Hepatic stellate cell (primary cell): ENCODE data around the gene ZNF446.
A peak's percentile ranks its signal among the peaks of the same experiment; 100 is the strongest.
"Not testable (repeated sequence)": the region's sequence is repeated elsewhere in the genome, so short reads cannot be mapped to it uniquely, and the experiment has no call there.

Experiments used
- DNase-seq: peaks from one replicate; pipeline ENCODE4 v3.0.0; 2011; ENCODE audit warnings: low spot score

ZNF446 gene

DNA sequence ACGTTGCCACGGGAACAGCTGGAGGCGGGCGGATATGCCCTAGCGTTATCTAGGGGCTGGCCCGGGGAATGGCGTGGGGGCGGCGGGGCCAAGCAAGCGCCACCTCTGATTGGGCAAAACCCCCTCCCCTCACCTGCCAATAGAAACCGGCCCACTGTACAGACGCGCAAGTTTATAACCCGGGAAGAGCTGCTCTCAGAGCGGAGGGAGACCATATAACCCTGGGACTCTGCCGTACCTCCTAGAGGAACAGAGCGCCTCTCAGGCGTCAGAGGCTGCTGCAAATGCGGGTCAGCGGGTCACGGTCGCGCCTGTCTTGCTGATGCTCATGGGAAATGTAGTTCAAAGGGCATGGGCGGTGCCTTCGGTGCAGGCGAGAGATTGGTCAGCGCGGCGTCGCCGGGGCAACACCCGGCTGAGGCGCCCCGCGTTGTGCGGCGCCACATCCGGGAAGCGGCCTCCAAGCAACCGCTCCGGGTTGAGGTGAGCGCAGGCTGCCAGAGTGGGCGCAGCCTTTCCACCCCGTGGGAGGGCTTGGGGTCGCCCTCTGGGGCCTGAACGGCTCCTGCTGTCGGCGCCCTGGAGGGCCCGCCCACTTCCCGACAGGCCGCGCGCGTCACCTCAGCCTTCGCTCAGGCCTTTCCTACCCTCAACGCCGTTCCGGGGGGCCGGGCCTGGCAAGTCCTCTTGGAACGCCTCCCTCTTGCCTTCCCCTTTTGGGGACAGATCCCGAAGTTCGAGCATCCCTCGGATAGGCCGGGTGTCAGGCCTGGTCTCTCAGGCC, at the start of gene ZNF446:
ZNF446 (plus strand) TSS at position 639 of the 784 bp plus-strand sequence. CDS start 867 bp downstream, outside the sequence.
- peak; percentile 98 for DNase-seq

DNA sequence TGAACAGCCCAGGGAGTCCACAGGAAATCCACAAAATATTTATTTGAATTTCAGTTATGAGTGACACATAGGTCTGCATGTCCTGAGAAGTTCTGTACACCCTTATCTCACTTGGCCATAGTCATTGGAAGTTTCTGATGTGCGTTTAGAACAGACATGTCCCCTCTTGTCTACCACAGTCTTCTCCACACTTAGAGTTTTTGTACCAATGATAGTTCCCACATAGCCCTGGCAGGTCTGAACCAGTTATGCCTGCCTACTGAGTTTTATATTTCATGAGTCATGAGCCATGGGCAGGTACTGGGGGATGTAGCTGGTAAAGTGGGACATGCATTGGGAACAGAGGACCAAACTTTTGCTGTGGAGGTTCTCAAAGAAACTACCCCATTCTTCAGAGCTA, 47.5 kb upstream of the ZNF446 start:
- DNase-seq = no peak

DNA sequence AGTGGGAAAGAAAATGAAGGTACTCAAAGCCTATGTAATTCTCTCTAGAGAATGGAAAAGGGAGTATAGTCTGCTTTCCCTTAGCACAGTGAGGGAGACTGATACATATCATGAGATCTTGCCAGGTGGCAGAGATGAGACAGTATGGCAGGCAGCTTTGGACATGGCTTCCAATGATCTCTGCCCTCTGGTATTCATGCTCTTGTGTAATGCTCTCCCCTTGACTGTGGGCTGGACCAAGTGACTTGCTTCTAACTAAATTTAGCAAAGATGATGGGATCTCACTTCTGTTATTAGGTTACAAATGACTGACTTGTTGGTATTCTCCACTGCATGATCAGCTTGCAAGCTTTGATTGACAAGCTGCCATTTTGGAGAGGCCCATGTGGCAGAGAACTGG, 46.4 kb upstream of the ZNF446 start:
- DNase-seq = no peak

DNA sequence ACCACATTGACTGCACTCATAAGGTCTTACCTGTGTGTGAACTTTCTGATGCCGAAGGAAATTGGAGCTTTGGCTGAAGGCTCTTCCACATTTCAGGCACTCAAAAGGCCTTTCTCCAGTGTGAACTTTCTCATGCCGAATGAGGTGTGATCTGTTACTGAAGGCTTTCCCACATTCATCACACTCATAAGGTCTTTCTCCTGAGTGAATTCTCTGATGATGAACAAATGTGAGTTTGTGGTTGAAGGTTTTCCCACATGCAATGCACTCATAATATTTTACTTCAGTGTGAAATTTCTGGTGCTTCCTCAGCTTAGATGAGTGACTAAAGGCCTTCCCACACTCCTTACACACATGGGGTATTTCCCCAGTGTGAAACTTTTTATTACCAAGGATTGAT, 41.9 kb upstream of the ZNF446 start:
- DNase-seq = no peak

DNA sequence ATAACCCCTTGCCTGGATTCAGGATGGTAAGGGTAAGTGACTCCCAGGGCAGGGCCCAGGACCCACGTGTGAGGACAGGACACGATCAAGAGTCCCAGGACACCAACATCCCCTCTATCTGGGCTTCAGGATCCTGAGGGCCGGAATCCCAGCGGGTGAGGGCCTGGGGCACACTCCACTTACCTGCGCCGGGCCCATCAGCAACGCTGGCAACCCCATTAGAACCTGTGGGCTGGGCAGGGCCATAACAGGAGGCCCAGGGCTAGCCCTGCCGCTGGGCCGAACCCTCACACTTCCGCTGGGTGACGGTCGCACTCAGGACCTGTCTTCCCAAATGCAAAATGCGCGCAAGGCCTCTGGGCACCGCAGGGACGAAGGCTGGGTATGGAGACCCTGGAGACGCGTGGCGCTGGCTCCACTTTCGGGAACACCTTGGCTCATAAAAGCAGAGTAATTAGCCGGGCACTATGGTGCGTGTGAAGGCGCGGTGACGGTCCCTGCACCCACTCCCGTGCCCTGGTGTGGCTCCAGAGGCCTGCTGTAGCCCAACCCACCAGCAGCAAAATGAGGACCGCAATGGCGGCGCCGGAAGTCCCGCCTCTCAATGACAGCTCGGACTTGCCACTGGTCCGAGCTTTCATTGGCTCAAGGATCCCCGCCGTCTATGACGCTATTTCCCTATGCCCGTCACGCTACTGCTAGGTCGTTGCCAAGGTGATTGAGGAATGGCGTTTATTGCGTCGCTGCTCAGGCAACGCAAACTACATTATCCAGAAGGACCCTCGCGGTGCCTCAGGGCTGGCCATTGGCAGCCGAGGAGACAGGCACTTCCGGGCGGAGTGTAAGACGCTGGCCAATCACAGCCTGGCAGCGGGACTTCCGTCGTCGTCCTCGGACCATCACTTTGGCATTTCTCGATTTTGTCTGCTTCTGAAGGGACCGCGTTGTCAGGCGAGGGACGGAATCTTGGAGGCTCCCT, 36.3 kb upstream of the ZNF446 start, which contains the start of gene ZNF132:
ZNF132 (minus strand) TSS at position 578 of the 979 bp plus-strand sequence; CDS start at position 246, 332 bp downstream.
- DNase-seq = peak; percentile 99

DNA sequence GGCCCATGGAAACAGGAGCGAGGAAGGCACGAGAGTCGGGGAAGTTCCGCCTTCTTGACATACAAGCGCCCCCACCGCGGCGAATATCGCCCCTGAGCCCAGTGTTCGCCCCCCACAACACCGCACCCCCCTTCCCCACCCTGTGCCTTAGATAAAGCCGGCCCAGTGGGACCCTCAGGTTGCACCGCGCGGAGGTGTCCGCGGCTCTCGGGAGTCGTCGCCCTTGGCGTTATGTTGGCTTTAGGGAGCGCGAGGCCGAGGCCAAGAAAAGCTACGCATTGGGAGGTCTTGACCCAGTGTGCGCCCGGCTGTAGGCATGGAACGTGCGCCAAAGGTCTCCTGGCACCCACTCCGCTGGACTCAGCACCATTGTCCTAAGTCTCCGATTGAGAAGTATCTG, 35.6 kb upstream of the ZNF446 start:
- no peak for DNase-seq

DNA sequence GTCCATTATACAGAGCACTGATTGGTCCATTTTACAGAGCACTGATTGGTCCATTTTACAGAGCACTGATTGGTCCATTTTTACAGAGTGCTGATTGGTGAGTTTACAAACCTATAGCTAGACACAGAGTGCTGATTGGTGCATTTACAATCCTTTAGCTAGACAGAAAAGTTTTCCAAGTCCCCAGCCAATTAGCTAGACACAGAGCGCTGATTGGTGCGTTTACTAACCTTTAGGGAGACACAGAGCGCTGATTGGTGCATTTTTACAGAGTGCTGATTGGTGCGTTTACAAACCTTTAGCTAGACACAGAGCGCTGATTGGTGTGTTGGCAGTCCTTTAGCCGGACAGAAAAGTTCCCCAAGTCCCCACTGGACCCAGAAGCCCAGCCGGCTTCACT, 33.2 kb upstream of the ZNF446 start:
- DNase-seq = not testable (repeated sequence)

DNA sequence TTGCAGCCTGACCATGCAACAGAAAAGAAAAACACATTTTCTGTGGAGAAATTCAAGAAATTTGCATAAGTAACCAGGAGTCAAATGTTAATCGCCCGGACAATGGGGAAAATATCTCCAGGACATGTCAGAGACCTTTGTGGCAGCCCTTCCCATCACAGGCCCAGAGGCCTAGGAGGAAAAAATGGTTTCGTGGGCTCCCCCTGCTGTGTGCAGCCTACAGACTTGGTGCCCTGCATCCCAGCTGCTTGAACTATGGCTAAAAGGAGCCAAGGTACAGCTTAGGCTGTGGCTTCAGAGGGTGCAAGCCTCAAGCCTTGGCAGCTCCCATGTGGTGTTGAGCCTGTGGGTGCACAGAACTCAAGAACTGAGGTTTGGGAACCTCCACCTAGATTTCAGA, 27.3 kb upstream of the ZNF446 start:
- not testable (repeated sequence) for DNase-seq

DNA sequence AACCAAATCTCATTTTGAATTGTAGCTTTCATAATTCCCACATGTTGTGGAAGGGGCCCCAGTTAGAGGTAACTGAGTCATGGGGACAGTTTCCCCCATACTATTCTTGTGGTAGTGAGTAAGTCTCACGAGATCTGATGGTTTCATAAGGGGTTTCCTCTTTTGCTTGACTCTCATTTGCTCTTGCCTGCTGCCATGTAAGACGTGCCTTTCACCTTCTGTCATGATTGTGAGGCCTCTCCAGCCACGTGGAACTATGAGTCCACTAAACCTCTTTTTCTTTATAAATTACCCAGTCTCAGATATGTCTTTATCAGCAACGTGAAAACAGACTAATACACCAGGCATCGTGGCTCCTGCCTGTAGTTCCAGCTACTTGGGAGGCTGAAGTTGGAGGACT, 26.2 kb upstream of the ZNF446 start:
- DNase-seq = not testable (repeated sequence)

DNA sequence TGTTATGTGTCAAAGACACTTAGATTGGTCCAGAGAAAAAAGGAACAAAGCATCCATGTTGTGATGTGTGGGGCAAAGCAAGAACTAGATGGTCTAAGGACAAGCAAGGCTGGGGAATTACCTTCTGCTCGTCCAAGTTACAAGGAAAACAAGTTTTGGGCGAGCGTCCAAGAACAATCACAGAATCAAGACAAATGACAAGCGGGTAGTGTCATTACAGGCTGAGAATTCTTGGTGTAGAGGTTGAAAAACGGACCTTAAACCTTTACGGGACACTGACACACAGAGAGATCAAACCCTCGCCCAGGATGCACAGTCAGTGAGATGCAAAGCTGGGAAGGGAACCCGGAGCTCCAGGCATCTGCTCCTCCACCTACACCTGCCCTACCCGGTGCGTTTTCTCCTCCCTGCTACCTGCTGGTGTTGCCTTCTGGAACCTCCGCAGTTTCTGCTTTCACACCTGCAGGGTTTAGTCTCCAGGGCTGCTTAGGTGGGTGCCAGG, 25.2 kb upstream of the ZNF446 start:
- DNase-seq = no peak

DNA sequence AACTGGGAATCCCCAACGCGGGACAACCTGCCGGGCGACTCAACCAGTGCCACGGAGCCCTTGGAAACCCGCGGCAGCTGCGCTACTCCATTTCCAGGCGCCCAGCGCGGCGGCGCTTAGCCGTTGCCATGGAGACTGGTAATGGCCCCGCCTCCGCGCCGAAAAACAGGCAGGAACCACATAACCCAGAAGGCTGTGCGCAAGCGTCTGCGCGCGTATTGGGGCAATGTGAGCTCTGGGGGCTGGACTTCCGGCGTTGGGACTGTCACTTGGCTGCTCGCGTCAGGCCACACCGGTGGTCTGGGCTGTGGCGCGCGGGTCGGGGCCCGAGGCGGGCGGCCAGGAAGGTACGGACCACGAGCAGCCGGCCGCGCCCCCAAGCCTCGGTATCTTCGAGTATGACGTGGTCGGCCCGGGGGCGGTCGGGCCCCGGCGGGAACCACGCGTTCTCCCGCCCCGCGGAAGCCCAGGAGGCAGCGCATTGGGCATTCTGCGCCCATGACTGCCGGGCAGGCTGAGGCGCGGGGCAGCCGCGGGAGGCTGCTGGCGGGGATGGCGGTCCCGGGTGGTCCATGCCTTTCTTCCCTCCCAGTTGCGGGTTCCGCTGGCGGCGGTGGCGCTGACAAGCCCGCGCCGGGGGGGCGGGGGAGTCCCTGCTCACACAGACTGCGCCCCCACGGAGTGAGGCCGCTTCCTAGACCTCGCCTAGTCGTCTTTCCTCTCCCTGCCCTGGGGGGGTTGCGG, 24.6 kb upstream of the ZNF446 start, which contains the start of gene ZNF324B:
ZNF324B (plus strand) TSS at position 265 of the 744 bp plus-strand sequence. CDS start 2,080 bp downstream, outside the sequence.
- DNase-seq = peak; percentile 97

DNA sequence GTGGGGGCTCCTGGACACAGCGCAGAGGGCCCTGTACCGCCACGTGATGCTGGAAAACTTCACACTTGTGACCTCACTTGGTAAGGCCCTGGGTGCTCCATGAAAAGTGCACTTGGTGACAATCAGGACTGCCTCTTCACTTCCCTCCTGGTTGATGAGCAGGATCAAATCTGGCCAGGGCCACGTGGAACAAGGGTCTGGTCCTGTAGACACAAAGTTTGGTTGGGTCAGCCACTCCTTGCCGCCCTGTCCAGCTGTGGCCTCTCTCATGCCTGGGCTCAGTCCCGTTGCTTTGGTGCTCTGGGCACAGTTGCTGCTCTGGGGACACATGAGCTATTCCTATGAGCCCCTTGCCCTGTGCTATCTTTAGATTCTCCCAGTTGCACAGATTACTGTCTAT, 22.4 kb upstream of the ZNF446 start:
- DNase-seq = no peak

DNA sequence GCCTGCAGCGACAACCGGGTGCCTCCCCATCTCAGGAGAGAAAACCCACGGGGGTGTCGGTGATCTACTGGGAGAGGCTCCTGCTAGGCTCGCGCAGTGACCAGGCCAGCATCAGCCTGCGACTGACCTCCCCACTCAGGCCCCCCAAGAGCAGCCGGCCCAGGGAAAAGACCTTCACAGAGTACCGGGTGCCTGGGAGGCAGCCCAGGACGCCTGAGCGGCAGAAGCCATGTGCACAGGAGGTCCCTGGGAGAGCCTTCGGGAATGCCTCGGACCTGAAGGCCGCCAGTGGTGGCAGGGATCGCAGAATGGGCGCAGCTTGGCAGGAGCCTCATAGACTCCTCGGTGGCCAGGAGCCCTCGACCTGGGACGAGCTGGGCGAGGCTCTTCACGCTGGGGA, 20.8 kb upstream of the ZNF446 start:
- no peak for DNase-seq

DNA sequence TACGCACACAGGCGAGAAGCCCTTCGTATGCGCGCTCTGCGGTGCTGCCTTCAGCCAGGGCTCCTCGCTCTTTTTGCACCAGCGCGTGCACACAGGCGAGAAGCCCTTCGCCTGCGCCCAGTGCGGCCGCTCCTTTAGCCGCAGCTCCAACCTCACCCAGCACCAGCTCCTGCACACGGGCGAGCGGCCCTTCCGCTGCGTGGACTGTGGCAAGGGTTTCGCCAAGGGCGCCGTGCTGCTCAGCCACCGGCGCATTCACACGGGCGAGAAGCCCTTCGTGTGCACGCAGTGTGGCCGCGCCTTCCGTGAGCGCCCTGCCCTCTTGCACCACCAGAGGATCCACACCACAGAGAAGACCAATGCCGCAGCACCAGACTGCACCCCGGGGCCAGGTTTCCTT, 20.0 kb upstream of the ZNF446 start:
- DNase-seq = no peak

DNA sequence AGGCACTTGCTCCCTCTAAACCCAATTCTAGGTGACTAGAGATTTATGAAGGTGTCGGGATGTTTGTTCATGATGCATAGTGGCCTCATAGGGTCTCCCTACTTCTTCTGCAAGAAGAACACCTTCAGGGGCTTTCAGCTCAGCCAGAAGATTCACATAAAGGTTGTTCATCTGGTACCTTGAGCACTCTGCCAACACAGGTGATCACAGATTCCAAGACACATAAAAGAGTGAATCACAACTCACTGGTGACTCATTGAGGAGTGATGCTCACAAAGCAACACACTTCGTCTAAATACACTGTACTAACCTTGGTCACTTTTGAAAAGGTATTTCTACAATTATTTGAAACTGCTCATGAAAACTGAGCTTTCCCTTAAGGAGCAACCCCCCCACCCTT, 16.1 kb upstream of the ZNF446 start:
- DNase-seq = no peak

DNA sequence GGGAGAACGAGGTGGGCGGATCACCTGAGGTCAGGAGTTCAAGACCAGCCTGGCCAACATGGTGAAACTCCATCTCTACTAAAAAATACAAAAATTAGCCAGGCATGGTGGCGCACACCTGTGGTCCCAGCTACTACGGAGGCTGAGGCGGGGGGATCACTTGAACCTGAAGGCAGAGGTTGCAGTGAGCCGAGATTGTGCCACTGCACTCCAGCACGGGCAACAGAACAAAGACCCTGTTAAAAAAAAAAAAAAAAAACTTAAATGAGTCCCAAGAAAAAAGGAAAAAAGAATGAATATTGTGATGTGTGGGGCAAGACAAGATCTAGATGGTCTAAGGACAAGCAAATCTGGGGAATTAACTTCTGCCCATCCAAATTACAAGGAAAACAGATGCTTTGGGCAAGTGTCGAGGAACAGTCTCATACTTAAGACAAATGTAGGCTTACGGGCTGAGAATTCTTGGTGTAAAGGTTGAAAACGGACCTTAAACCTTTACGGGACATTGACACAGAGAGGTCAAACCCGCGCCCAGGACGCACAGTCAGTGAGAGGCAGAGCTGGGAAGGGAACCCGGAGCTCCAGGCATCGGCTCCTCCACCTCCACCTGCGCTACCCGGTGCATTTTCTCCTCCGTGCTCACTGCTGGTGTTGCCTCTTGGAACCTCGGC, 9.9 kb upstream of the ZNF446 start:
- no peak for DNase-seq

DNA sequence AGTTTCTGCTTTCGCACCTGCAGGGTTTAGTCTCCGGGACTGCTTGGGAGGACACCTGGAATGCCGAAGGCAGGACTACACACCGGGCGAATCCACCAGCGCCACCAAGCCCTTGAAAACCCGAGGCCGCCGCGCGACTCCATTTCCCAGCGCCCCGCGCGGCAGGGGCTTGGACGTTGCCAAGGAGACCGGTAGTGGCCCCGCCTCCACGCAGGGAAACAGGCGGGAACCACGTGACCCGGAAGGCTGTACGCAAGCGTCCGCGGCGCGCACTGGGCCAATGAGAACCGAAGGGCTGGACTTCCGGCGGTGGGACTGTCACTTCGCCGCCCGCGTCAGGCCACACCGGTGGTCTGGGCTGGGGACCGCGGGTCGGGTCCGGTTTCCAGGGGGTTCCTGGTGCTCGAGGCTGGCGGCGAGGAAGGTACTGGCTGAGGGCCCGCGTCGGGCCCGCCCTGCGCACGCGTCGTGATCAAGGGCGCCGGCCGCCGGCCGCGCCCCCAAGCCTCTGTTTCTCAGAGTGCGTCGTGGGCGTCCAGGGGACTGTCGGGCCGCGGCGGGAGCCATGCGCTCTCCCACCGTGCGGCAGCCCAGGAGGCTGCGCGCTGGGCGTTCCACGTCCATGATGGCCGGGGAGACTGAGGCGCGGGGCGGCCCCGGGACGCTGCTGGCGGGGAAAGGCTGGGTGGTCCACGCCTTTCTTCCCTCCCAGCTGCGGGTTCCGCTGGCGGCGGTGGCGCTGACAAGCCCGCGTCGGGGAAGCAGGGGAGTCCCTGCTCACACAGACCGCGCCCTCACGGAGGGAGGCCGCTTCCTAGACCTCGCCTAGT, 9.2 kb upstream of the ZNF446 start, which contains the start of gene ZNF324:
ZNF324 (plus strand) TSS at position 321 of the 830 bp plus-strand sequence. CDS start 2,106 bp downstream, outside the sequence.
- peak; percentile 99 for DNase-seq

DNA sequence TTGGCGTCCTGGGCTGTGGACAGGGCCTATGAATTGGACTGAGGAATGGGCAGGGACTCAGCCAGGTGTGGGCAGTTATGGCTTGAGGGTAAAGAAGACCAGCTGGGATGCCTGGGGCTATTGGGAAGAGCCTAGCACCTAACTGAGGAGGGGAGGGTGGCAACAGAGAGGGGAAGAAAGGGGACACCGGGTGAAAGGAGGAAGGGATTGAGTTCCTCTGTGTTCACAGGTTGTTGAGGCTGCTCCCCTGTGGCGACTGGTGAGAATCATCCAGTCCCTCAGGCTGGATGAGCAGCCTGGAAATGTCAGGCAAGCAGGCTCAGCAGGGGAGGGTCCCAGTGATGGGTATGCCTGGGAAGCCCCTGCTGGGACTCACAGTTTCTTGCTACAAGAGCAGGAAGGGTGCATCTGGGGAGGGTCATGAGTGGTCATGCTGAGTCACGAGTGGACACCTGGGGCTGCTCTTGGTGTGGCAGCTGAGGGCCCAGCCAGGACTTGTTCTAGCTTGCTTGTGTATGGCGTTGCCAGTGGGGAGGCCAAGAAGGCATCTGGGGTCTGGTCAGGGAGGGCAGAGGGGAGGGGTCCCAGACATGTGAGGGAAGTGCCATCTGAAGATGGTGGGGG, 7.8 kb upstream of the ZNF446 start:
- DNase-seq = no peak

DNA sequence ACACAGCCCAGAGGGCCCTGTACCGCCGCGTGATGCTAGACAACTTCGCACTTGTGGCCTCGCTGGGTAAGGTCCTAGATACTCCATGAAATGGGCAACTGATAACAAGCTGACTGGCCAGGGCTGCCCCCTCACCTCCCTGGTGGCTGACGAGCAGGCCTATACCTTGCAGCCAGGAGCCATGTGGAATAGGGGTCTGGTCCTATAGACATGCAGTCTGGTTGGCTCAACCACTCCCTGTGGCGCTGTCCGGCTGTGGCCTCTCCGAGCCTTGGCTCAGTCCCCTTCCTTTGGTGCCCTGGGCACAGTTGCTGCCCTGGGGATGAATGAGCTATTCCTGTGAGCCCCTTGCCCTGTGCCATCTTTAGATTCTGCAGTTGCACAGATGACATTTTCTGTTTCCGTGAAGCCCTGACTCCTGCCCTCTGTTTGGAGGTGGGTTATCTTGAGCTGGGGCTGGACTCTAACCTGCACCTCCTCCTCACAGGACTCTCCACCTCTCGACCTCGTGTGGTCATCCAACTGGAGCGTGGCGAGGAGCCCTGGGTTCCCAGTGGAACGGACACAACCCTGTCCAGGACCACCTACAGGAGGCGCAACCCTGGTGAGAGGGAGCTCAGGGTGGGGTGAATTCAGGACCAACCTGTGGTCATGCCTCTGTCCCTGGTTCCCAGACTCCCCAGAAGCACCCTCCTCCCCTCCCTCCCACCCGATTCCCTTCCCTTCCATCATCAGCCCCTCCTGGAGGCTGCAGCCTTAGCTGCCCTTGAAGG, 6.7 kb upstream of the ZNF446 start:
- DNase-seq = no peak
